Activated CD8-positive, alpha-beta T cell treated with anti-CD3 and anti-CD28 coated beads for 36 hours (primary cell): ENCODE results near the gene DCAF17. TPM values are rescaled to one million over a fixed set of nuclear protein-coding genes. Genes with fewer than 3 reads are reported as not detected.
A peak's percentile ranks its signal among the peaks of the same experiment; 100 is the strongest.
"Not testable (repeated sequence)": the region's sequence is repeated elsewhere in the genome, so short reads cannot be mapped to it uniquely, and the experiment has no call there.

ENCODE experiments used
- ATAC-seq: fragments of 200-7000 bp; cut with Tn5 transposase; one replicate; pipeline ENCODE4 v1.10.0; 2021; ENCODE audit warnings: mild to moderate bottlenecking, moderate library complexity
- CTCF ChIA-PET: fragments of 350-600 bp; sonication (Branson Sonifier 250); formaldehyde crosslinking; loops from one replicate; lab custom pipeline; 2021; ENCODE audit warnings: antibody characterized with exemption; lab: Charles Lee
- POLR2A ChIA-PET: fragments of 350-600 bp; sonication (Branson Sonifier 250); formaldehyde crosslinking; loops from one replicate; lab custom pipeline; 2021; ENCODE audit warnings: antibody characterized with exemption; lab: Charles Lee
- DNase-seq: peaks from one replicate; pipeline ENCODE4 v3.0.0-alpha.2; 2020
- H3K27ac Mint-ChIP-seq: one replicate; pipeline ENCODE4 v1.8.0; 2021; ENCODE audit warnings: mild to moderate bottlenecking, mixed read lengths
- H3K27me3 Mint-ChIP-seq: one replicate; pipeline ENCODE4 v1.8.0; 2021; ENCODE audit warnings: mixed read lengths
- H3K36me3 Mint-ChIP-seq: one replicate; pipeline ENCODE4 v1.8.0; 2021; ENCODE audit warnings: low read depth, mixed read lengths
- H3K4me1 Mint-ChIP-seq: one replicate; pipeline ENCODE4 v1.8.0; 2021; ENCODE audit warnings: low read depth, mixed read lengths
- H3K4me3 Mint-ChIP-seq: one replicate; pipeline ENCODE4 v1.8.0; 2021; ENCODE audit warnings: mild to moderate bottlenecking, moderate library complexity, mixed read lengths
- H3K9me3 Mint-ChIP-seq: one replicate; pipeline ENCODE4 v1.8.0; 2021; ENCODE audit warnings: mixed read lengths
- intact Hi-C: fragments of 100-400 bp; cut with micrococcal nuclease; formaldehyde crosslinking; loops from one replicate; pipeline ENCODE4 v1.10.0; 2022
- total RNA-seq, 2 experiments: library from RNA; stranded (reverse); gene quantifications; one replicate each; pipeline ENCODE4 v1.2.3, GENCODE V29; 2021
- TF ChIP-seq, protein P1 (sequence below): fragments of 200-600 bp; IDR thresholded peaks from one replicate; pipeline ENCODE4 v1.8.0; 2022; ENCODE audit warnings: antibody characterized with exemption, mild to moderate bottlenecking

DCAF17 gene
- total RNA-seq, 2 experiments from 2014 or later, result 19.0 to 20.1 TPM

DNA sequence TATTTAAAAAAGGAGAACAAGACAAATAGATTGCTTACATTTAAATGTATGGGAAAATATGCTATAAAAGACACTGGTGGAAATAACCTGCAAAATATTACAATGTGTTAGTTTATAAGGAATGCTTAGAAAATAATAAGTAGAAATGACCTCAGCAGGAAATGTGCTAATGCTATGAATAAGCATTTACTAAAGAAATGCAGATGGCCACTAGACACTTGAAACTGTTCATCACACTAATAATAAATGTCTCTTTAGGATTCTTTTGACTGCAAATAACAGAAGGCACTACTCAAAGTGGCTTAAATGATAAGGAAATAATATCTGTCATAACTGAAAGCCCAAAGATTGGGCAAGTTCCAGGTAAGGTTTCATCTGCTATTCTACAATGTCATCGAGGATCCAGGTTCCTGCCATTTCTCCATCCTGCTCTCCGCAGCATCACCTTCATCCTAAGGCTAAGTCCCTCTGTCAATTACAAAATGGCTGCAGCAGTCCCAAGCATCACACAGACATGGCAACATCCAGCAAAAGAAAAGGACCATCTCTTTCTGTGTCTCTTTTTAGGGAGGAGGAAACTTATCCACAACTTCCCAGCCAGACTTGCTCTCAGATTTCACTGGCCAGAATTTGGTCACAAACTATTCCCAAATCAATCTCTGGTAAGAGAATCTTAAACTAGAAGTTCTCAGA is 22.1 kb upstream of the DCAF17 start:
- DNase-seq (no peak), ATAC-seq (no peak)
- H3K27me3 Mint-ChIP-seq, result no peaks in the 10 kb centered on the region
- peaks cover 16% of the 10 kb centered on the region for H3K36me3 Mint-ChIP-seq
- TF ChIP-seq, protein P1, sequence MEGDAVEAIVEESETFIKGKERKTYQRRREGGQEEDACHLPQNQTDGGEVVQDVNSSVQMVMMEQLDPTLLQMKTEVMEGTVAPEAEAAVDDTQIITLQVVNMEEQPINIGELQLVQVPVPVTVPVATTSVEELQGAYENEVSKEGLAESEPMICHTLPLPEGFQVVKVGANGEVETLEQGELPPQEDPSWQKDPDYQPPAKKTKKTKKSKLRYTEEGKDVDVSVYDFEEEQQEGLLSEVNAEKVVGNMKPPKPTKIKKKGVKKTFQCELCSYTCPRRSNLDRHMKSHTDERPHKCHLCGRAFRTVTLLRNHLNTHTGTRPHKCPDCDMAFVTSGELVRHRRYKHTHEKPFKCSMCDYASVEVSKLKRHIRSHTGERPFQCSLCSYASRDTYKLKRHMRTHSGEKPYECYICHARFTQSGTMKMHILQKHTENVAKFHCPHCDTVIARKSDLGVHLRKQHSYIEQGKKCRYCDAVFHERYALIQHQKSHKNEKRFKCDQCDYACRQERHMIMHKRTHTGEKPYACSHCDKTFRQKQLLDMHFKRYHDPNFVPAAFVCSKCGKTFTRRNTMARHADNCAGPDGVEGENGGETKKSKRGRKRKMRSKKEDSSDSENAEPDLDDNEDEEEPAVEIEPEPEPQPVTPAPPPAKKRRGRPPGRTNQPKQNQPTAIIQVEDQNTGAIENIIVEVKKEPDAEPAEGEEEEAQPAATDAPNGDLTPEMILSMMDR, result no peak
- H3K27ac Mint-ChIP-seq, result no peak overlapping the region
- H3K4me3 Mint-ChIP-seq, result no peak overlapping the region
- H3K4me1 Mint-ChIP-seq, result peaks cover 29% of the 10 kb centered on the region
- ChIA-PET CTCF (interaction anchor here (0.6 kb wide), 1 partner anchor 249 kb away, joined by 3 read pairs; no protein-coding TSS in a partner anchor), POLR2A (interaction anchor here (1.1 to 1.6 kb wide), 3 partner anchors 14 to 91 kb away, joined by 3 to 4 read pairs (median 3); no protein-coding TSS in a partner anchor)
- peaks cover 3% of the 10 kb centered on the region for H3K9me3 Mint-ChIP-seq
- intact Hi-C loops, result loop anchor here (10.0 kb wide), 1 partner anchor 87 kb away; no protein-coding TSS in a partner anchor

- peaks cover 23% of the 10 kb centered on the region for H3K4me1 Mint-ChIP-seq
- H3K27me3 Mint-ChIP-seq, result no peaks in the 10 kb centered on the region
- no peak for ATAC-seq
- H3K4me3 Mint-ChIP-seq, result no peak overlapping the region
- H3K36me3 Mint-ChIP-seq, result peaks cover 15% of the 10 kb centered on the region
- no peak overlapping the region for H3K27ac Mint-ChIP-seq
- intact Hi-C loops, result loop anchor here (10.0 kb wide), 1 partner anchor 88 kb away; no protein-coding TSS in a partner anchor
- TF ChIP-seq, protein P1, result no peak
- no peak for DNase-seq
- POLR2A ChIA-PET, result interaction anchor here (0.6 to 1.1 kb wide), 2 partner anchors 9 to 13 kb away, joined by 3 read pairs; no protein-coding TSS in a partner anchor
- H3K9me3 Mint-ChIP-seq, result peaks cover 3% of the 10 kb centered on the region
- CTCF ChIA-PET, result no interaction called here
Measured at GRCh38 chr2:171412571-171413175, 21.4 kb upstream of the DCAF17 start.

GRCh38 chr2:171414645-171415044 is 19.4 kb upstream of the DCAF17 start:
- not testable (repeated sequence) for ATAC-seq, H3K4me3 Mint-ChIP-seq
- intact Hi-C loops, result loop anchor here (5.0 to 10.0 kb wide), 4 partner anchors 90 to 442 kb away; no protein-coding TSS in a partner anchor

GRCh38 chr2:171416009-171416926 is 17.8 kb upstream of the DCAF17 start:
- Mint-ChIP-seq H3K9me3 (peaks cover 6% of the 10 kb centered on the region), H3K27ac (peak overlapping the region; percentile 82), H3K27me3 (no peaks in the 10 kb centered on the region), H3K4me3 (no peak overlapping the region), H3K36me3 (peaks cover 25% of the 10 kb centered on the region), H3K4me1 (peaks cover 29% of the 10 kb centered on the region)
- peak; percentile 96 for ATAC-seq
- CTCF ChIA-PET, result interaction anchor here (0.6 to 2.6 kb wide), 34 partner anchors 8 to 488 kb away, joined by 3 to 25 read pairs (median 4); partner anchors contain the start of genes DCAF17 and METTL8
- TF ChIP-seq, protein P1, result peak; percentile 66
- intact Hi-C loops, result loop anchor here (5.0 to 10.0 kb wide), 4 partner anchors 91 to 444 kb away; no protein-coding TSS in a partner anchor
- POLR2A ChIA-PET, result interaction anchor here (0.6 to 2.0 kb wide), 4 partner anchors 12 to 23 kb away, joined by 3 to 8 read pairs (median 4); partner anchors contain the start of genes DCAF17 and METTL8
- DNase-seq, result peak; percentile 92

More at GRCh38 chr2:171414645-171415044, 19.4 kb upstream of the DCAF17 start:
- H3K9me3 Mint-ChIP-seq, H3K27me3 Mint-ChIP-seq, CTCF ChIA-PET, DNase-seq: not testable (repeated sequence)
- H3K27ac Mint-ChIP-seq, result peak overlapping the region; percentile 1
- POLR2A ChIA-PET, result interaction anchor here (0.6 kb wide), 1 partner anchor 241 kb away, joined by 3 read pairs; no protein-coding TSS in a partner anchor
- peaks cover 16% of the 10 kb centered on the region for H3K36me3 Mint-ChIP-seq
- peaks cover 20% of the 10 kb centered on the region for H3K4me1 Mint-ChIP-seq
